HFFc6 (cell line): ENCODE data around the gene FAT1. TPM values are rescaled to one million over a fixed set of nuclear protein-coding genes. Genes with fewer than 3 reads are reported as not detected.

ENCODE experiments used
- DNase-seq: peaks from one replicate; pipeline ENCODE4 v3.0.0-alpha.2; 2018
- H3K27ac Mint-ChIP-seq: 2 replicates; pipeline ENCODE4 v1.8.0; 2020; ENCODE audit warnings: mild to moderate bottlenecking, mixed read lengths
- H3K27me3 Mint-ChIP-seq: 2 replicates; pipeline ENCODE4 v1.8.0; 2021; ENCODE audit warnings: mild to moderate bottlenecking, moderate library complexity, mixed read lengths; ENCODE audit not compliant: insufficient read depth
- H3K36me3 Mint-ChIP-seq: 2 replicates; pipeline ENCODE4 v1.8.0; 2021; ENCODE audit warnings: low read depth, mixed read lengths
- H3K4me1 Mint-ChIP-seq: 2 replicates; pipeline ENCODE4 v1.8.0; 2020; ENCODE audit warnings: low read depth, mixed read lengths
- H3K4me3 Mint-ChIP-seq: 2 replicates; pipeline ENCODE4 v1.8.0; 2020; ENCODE audit warnings: mild to moderate bottlenecking, moderate library complexity, mixed read lengths
- H3K9me3 Mint-ChIP-seq: 2 replicates; pipeline ENCODE4 v1.8.0; 2020; ENCODE audit warnings: mild to moderate bottlenecking, mixed read lengths
- total RNA-seq, 6 experiments: library from RNA; stranded (reverse); fragmentation: NEBNext Ultra II Directional; extraction: Animal tissue kit (Norgen Biotek cat#: 25700); gene quantifications; 2 replicates in 1 of 6; 3 replicates in 5 of 6; pipeline ENCODE4 v1.2.3, GENCODE V29; 2021
- TF ChIP-seq, protein P1 (sequence below): fragments of 200-600 bp; sonication (generic); IDR thresholded peaks from 2 replicates; pipeline ENCODE4 v1.5.0; 2021; ENCODE audit warnings: antibody characterized with exemption, mild to moderate bottlenecking

Gene FAT1
- total RNA-seq, 6 experiments from 2014 or later = 238 to 483 (median 287) TPM

DNA sequence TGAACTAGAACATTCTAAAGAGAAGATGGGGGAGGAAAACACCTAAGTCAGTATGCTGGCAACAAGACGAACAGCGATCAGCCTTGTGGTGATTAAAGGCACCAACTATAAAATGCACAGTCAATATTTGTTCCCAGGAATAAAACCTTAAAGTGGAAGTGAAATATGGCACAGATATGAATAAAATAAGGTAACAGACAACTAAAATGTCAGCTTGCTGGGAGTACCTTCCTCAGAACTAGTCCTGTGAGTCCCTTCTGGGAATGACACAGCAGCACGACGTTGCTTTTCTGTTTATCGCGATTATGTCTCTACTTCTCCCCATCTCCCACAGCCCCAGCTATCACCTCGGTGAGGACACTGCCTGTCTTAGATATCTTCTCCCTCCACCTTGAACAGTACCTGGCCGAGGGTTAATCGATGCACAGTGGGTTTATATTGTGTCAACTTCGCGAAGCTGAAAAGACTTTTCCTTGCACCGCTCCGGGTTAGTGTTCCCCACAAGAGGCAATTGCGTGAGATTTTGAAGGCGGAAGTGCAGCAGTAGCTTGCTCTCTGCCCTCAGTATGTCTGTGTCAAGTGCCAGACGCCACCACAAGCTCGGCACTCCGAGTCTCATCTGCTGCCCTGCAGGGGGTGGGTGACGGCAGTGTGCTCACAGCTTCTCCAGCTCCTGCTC is 185.7 kb downstream of the FAT1 start:
- Mint-ChIP-seq H3K9me3 (peaks cover 8% of the 10 kb centered on the region; the same call in 1 of the 2 replicates), H3K27ac (no peak overlapping the region), H3K4me3 (no peak overlapping the region), H3K27me3 (peaks cover 4% of the 10 kb centered on the region; the same call in 1 of the 2 replicates), H3K36me3 (no peaks in the 10 kb centered on the region), H3K4me1 (no peaks in the 10 kb centered on the region)
- TF ChIP-seq, protein P1, sequence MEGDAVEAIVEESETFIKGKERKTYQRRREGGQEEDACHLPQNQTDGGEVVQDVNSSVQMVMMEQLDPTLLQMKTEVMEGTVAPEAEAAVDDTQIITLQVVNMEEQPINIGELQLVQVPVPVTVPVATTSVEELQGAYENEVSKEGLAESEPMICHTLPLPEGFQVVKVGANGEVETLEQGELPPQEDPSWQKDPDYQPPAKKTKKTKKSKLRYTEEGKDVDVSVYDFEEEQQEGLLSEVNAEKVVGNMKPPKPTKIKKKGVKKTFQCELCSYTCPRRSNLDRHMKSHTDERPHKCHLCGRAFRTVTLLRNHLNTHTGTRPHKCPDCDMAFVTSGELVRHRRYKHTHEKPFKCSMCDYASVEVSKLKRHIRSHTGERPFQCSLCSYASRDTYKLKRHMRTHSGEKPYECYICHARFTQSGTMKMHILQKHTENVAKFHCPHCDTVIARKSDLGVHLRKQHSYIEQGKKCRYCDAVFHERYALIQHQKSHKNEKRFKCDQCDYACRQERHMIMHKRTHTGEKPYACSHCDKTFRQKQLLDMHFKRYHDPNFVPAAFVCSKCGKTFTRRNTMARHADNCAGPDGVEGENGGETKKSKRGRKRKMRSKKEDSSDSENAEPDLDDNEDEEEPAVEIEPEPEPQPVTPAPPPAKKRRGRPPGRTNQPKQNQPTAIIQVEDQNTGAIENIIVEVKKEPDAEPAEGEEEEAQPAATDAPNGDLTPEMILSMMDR = no peak
- DNase-seq = no peak

Other genes with a start within 250 kb of the FAT1 start
- not detected for gene MTNR1A, start 168.3 kb downstream of the FAT1 start, total RNA-seq